ENCODE results near the gene SETBP1. TPM values are rescaled to one million over a fixed set of nuclear protein-coding genes. Genes with fewer than 3 reads are reported as not detected.

Gene SETBP1
- total RNA-seq, 1 experiment from 2014 or later = 9.6 TPM

DNA sequence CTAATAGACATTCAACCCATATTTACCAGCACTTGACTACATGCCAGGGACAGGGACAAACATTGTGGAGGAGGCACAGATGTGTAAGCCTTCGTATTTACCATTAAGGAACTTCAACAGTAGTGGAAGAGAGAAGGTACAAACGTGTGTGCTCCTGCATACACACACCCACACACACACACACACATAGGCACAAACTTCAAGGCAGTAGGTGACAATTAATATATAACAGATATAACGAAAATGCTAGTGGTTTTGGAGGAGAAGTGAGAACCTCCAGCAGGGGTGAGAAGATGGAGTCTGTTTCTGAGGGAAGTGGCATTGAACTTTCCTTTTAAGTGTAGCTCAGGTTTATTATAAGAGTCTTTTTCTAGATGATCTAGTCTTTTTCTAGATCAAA is 231.1 kb downstream of the SETBP1 start:
- no peak overlapping the region for H3K27ac Mint-ChIP-seq
- H3K4me3 Mint-ChIP-seq = no peak overlapping the region
- ATAC-seq = no peak
- ChIA-PET CTCF (no interaction called here), POLR2A (no interaction called here)
- no peaks in the 10 kb centered on the region for H3K36me3 Mint-ChIP-seq
- no peaks in the 10 kb centered on the region for H3K4me1 Mint-ChIP-seq
- H3K27me3 Mint-ChIP-seq (ENCODE audit: low read depth) = no peaks in the 10 kb centered on the region
- TF ChIP-seq ESRRA (CRISPR knock-in tag; IDR thresholded peaks at IDR 0.05; ENCODE audit: borderline replicate concordance) = no peak
- no peak for DNase-seq (ENCODE audit: low spot score)
- no peaks in the 10 kb centered on the region for H3K9me3 Mint-ChIP-seq

DNA sequence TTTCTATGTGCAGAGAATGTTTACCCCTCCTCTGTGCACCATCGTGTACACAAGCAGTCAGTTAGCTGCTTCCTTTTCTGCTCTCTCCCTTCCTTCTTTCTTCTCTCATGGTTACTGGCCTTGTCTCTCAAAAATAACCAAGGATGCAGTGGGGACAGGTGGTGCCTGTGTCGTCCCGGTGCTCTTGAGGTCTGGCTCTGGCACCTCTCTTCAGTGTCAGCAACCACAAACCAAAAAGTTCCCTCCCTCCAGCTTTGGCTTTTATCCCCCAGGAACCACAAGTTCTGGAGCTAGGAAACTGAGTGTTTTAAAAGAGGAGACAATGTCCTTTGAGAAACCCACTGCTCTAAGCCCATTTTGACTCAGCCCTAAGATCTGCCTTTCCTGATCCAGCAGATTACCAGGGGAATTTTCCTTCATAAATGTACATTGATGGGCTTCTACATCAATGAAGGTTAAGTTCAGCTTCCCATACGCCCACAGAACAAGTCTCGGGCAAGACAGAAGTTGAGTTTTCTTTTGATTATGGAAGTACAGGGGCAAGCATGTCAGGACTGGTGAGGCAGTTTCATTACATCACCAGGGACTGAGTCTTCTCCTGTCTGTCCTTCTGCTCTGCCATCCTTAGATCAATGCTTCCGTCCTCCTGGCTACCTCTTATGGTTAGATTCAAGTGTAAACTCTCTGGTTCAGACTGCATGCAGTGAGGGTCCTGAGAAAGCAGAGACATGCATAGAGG is 232.2 kb downstream of the SETBP1 start:
- ChIA-PET POLR2A (no interaction called here), CTCF (no interaction called here)
- no peak overlapping the region for H3K4me3 Mint-ChIP-seq
- no peaks in the 10 kb centered on the region for H3K27me3 Mint-ChIP-seq (ENCODE audit: low read depth)
- TF ChIP-seq, protein P1, sequence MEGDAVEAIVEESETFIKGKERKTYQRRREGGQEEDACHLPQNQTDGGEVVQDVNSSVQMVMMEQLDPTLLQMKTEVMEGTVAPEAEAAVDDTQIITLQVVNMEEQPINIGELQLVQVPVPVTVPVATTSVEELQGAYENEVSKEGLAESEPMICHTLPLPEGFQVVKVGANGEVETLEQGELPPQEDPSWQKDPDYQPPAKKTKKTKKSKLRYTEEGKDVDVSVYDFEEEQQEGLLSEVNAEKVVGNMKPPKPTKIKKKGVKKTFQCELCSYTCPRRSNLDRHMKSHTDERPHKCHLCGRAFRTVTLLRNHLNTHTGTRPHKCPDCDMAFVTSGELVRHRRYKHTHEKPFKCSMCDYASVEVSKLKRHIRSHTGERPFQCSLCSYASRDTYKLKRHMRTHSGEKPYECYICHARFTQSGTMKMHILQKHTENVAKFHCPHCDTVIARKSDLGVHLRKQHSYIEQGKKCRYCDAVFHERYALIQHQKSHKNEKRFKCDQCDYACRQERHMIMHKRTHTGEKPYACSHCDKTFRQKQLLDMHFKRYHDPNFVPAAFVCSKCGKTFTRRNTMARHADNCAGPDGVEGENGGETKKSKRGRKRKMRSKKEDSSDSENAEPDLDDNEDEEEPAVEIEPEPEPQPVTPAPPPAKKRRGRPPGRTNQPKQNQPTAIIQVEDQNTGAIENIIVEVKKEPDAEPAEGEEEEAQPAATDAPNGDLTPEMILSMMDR (IDR thresholded peaks at IDR 0.05) = no peak
- TF ChIP-seq, protein P2, sequence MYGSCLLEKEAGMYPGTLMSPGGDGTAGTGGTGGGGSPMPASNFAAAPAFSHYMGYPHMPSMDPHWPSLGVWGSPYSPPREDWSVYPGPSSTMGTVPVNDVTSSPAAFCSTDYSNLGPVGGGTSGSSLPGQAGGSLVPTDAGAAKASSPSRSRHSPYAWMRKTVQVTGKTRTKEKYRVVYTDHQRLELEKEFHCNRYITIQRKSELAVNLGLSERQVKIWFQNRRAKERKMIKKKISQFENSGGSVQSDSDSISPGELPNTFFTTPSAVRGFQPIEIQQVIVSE (CRISPR knock-in tag; IDR thresholded peaks at IDR 0.05; ENCODE audit: borderline replicate concordance) = no peak
- TF ChIP-seq, protein P3, sequence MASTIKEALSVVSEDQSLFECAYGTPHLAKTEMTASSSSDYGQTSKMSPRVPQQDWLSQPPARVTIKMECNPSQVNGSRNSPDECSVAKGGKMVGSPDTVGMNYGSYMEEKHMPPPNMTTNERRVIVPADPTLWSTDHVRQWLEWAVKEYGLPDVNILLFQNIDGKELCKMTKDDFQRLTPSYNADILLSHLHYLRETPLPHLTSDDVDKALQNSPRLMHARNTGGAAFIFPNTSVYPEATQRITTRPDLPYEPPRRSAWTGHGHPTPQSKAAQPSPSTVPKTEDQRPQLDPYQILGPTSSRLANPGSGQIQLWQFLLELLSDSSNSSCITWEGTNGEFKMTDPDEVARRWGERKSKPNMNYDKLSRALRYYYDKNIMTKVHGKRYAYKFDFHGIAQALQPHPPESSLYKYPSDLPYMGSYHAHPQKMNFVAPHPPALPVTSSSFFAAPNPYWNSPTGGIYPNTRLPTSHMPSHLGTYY (CRISPR knock-in tag; IDR thresholded peaks at IDR 0.05) = no peak
- TF ChIP-seq, protein P4, sequence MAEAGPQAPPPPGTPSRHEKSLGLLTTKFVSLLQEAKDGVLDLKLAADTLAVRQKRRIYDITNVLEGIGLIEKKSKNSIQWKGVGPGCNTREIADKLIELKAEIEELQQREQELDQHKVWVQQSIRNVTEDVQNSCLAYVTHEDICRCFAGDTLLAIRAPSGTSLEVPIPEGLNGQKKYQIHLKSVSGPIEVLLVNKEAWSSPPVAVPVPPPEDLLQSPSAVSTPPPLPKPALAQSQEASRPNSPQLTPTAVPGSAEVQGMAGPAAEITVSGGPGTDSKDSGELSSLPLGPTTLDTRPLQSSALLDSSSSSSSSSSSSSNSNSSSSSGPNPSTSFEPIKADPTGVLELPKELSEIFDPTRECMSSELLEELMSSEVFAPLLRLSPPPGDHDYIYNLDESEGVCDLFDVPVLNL (CRISPR knock-in tag; IDR thresholded peaks at IDR 0.05; ENCODE audit: borderline replicate concordance, low read depth) = no peak
- TF ChIP-seq TCF7 (CRISPR knock-in tag; IDR thresholded peaks at IDR 0.05; ENCODE audit: low read depth) (no peak), ZNF263 (CRISPR knock-in tag; IDR thresholded peaks at IDR 0.05; ENCODE audit: low read depth) (no peak), FOXK1 (CRISPR knock-in tag; IDR thresholded peaks at IDR 0.05) (no peak), OVOL2 (CRISPR knock-in tag; IDR thresholded peaks at IDR 0.05; ENCODE audit: borderline replicate concordance) (no peak), SOX15 (CRISPR knock-in tag; IDR thresholded peaks at IDR 0.05) (no peak), CBFB (CRISPR knock-in tag; IDR thresholded peaks at IDR 0.05; ENCODE audit: low read depth) (no peak), GTF2I (CRISPR knock-in tag; conservative IDR thresholded peaks at IDR 0.05) (no peak)
- H3K36me3 Mint-ChIP-seq = no peaks in the 10 kb centered on the region
- 0 out of 2 replicates have a peak, but pooled peaks cover 3% of the 10 kb centered on the region for H3K4me1 Mint-ChIP-seq
- H3K27ac Mint-ChIP-seq = no peak overlapping the region
- ATAC-seq (no peak), DNase-seq (ENCODE audit: low spot score) (no peak)
- H3K9me3 Mint-ChIP-seq = no peaks in the 10 kb centered on the region

DNA sequence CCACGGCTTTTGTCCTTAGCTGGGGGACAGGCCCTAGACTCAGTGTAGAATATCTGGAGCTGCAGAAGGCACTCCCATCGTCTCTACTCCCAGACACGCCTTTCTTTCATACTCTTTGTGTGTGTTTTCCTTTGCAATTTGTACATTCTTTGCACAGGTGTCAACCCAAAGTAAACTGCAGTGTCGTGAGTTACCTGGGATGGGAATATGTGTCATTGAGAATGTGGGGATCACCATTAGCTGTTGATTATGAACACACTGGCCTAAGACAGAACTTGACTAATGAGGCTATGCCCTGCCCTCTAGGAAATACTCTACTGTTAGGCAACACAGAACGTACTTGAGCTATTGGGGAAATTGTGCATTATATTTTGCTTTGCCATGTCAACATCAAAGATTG is 233.3 kb downstream of the SETBP1 start:
- H3K4me1 Mint-ChIP-seq = 0 out of 2 replicates have a peak, but pooled peaks cover 3% of the 10 kb centered on the region
- POLR2A ChIA-PET = no interaction called here
- H3K27ac Mint-ChIP-seq = no peak overlapping the region
- H3K9me3 Mint-ChIP-seq = no peaks in the 10 kb centered on the region
- H3K27me3 Mint-ChIP-seq (ENCODE audit: low read depth) = no peaks in the 10 kb centered on the region
- no peaks in the 10 kb centered on the region for H3K36me3 Mint-ChIP-seq
- no peak overlapping the region for H3K4me3 Mint-ChIP-seq
- no peak for ATAC-seq
- DNase-seq (ENCODE audit: low spot score) = no peak
- CTCF ChIA-PET = no interaction called here
- TF ChIP-seq NFYB (CRISPR knock-in tag; conservative IDR thresholded peaks at IDR 0.05; ENCODE audit: low read depth) (no peak), CREB1 (CRISPR knock-in tag; IDR thresholded peaks at IDR 0.05) (no peak), ZNF671 (CRISPR knock-in tag; IDR thresholded peaks at IDR 0.05) (no peak), GRHL2 (CRISPR knock-in tag; IDR thresholded peaks at IDR 0.05; ENCODE audit: insufficient replicate concordance, severe bottlenecking) (no peak)
- TF ChIP-seq, protein P5, sequence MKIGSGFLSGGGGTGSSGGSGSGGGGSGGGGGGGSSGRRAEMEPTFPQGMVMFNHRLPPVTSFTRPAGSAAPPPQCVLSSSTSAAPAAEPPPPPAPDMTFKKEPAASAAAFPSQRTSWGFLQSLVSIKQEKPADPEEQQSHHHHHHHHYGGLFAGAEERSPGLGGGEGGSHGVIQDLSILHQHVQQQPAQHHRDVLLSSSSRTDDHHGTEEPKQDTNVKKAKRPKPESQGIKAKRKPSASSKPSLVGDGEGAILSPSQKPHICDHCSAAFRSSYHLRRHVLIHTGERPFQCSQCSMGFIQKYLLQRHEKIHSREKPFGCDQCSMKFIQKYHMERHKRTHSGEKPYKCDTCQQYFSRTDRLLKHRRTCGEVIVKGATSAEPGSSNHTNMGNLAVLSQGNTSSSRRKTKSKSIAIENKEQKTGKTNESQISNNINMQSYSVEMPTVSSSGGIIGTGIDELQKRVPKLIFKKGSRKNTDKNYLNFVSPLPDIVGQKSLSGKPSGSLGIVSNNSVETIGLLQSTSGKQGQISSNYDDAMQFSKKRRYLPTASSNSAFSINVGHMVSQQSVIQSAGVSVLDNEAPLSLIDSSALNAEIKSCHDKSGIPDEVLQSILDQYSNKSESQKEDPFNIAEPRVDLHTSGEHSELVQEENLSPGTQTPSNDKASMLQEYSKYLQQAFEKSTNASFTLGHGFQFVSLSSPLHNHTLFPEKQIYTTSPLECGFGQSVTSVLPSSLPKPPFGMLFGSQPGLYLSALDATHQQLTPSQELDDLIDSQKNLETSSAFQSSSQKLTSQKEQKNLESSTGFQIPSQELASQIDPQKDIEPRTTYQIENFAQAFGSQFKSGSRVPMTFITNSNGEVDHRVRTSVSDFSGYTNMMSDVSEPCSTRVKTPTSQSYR (CRISPR knock-in tag; IDR thresholded peaks at IDR 0.05) = no peak
- TF ChIP-seq, protein P6, sequence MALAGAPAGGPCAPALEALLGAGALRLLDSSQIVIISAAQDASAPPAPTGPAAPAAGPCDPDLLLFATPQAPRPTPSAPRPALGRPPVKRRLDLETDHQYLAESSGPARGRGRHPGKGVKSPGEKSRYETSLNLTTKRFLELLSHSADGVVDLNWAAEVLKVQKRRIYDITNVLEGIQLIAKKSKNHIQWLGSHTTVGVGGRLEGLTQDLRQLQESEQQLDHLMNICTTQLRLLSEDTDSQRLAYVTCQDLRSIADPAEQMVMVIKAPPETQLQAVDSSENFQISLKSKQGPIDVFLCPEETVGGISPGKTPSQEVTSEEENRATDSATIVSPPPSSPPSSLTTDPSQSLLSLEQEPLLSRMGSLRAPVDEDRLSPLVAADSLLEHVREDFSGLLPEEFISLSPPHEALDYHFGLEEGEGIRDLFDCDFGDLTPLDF (CRISPR knock-in tag; IDR thresholded peaks at IDR 0.05) = no peak
- TF ChIP-seq, protein P7, sequence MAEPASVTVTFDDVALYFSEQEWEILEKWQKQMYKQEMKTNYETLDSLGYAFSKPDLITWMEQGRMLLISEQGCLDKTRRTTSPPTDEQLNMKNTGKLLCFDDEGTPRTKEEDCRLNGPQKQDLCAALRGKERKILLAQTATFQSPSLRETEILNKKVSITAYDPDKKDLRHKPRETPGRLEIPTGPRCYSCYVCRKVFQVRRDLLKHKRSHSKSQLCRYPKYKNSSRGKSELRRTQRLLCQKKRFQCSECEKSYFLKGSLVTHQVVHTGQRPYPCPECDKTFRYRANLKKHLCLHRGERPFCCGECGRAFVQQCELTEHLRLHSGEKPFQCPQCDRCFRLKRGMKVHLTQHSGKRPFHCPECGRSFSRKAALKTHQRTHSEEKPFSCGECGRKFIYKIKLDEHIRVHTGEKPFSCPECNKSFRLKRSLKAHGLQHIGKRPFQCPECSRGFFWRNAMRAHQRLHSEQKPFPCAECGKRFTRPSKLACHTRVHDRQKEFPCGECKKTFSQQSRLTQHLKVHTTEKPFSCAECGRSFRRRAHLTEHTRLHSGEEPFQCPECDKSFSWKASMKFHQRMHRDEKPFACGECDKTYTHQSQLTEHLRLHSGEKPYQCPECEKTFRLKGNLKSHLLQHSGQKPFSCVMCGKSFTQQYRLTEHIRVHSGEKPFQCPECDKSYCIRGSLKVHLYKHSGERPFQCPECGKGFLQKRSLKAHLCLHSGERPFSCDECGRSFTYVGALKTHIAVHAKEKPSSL (CRISPR knock-in tag; conservative IDR thresholded peaks at IDR 0.05) = no peak
- TF ChIP-seq, protein P8, sequence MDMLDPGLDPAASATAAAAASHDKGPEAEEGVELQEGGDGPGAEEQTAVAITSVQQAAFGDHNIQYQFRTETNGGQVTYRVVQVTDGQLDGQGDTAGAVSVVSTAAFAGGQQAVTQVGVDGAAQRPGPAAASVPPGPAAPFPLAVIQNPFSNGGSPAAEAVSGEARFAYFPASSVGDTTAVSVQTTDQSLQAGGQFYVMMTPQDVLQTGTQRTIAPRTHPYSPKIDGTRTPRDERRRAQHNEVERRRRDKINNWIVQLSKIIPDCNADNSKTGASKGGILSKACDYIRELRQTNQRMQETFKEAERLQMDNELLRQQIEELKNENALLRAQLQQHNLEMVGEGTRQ (CRISPR knock-in tag; IDR thresholded peaks at IDR 0.05) = no peak
